Measurements from ENCODE around the gene C16orf95.
A peak's percentile ranks its signal among the peaks of the same experiment; 100 is the strongest.

The C16orf95 gene

DNA sequence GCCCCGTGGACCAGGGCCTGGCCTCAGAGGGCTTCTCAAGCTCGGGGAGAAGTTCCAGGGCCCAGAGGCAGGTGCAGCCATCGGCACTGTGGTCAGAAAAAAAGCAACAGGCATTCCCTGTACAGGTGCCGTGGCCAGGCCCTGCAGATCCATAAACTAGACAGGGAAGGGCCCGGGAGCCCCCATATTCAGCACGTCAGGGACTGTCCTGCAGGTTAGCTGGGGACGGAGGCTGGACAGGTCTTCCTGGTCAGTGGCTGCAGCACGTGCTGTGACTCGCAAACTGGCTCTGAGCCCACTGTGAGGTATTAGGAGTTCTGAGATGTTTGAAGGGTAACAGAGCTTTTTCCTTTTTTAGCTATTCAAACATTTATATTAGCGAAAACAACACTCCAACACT lies 15.0 kb upstream of the C16orf95 start:
- DNase-seq (ENCODE audit: low read depth, low spot score): peak; percentile 43

GRCh38 chr16:87331241-87331801 lies 14.1 kb upstream of the C16orf95 start:
- DNase-seq (ENCODE audit: low read depth, low spot score): no peak

- no peak for DNase-seq (ENCODE audit: low read depth, low spot score)
Measured at GRCh38 chr16:87330646-87331045, 13.5 kb upstream of the C16orf95 start.

- DNase-seq (ENCODE audit: low read depth, low spot score): no peak
Measured at GRCh38 chr16:87330257-87330624, 13.0 kb upstream of the C16orf95 start.

- no peak for DNase-seq (ENCODE audit: low read depth, low spot score)
Measured at GRCh38 chr16:87329436-87330256, 12.5 kb upstream of the C16orf95 start.

DNA sequence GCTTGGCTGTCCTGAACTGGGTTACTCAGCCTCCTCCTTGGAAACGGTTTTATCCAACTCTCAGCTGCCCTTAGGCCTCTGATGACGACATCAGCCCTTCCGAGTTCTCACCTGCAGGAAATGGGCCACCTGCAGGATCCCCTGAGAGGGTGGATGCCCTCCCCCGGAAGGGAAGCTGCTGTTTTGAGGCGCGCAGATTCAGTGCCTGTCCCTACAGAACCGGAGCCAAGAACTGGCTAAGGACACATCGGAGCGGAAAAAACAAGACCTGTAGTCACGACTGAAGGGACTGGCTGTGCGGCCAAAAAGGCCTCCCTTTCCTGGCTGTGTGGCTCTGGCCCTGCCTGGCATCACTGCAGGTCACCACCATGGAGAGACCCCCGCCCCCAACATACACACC lies 11.7 kb upstream of the C16orf95 start:
- no peak for DNase-seq (ENCODE audit: low read depth, low spot score)

DNA sequence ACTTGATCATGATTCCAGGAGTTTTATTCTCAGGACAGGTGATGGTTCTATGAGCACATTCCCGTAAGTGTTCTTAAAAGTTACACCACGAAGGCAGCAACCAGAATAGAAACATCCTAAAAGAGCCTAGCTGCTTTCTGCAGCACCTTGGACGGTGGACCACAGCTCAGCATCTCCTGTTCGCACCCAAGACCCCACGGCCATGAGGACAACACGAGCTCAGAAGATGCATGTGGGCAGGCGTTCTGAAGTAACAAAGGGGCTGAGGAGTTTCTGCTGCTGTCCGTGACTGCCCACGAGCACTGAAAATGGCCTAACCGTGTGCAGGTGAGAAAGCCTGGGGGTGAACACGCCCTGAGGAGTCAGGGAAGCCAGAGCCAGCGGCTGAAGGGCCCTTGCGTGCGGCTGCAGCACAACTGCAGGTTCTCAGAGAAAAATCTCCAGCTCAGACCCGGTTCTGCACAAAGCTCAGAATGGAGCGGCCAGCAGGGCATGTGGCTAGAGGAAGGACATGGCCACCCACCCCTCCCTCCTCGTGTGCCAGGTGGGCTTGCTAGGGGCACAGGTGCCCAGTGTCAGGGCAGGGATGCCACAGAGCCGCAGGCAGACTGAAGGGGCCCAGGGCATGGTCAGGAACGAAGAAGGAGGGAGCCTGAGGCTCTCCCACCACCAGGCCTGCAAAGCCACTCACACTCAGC lies 10.8 kb upstream of the C16orf95 start:
- DNase-seq (ENCODE audit: low read depth, low spot score): no peak

- peak; percentile 44 for DNase-seq (ENCODE audit: low read depth, low spot score)
Measured at GRCh38 chr16:87326151-87326571, 9.0 kb upstream of the C16orf95 start.

DNA sequence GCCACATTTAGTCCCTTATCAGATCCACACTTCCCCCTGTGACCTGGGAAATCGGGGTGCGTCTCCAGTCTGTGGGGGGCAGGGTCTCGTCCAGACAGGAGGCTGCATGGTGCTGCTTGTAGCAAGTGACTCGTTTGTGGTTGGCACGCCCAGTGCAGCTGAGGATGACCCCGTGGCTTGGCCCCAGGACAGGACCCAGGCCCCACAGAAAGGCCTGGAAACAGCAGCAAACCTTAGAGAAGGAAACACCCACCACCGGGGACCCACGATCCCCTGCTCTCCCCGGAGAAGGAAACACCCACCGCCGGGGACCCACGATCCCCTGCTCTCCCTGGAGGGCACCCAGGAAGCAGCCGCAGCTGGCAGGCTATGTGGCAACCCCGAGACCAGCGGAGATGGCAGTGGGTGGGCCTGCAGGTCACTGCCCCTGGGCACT lies 8.2 kb upstream of the C16orf95 start:
- DNase-seq (ENCODE audit: low read depth, low spot score): no peak

GRCh38 chr16:87324411-87325275 lies 7.5 kb upstream of the C16orf95 start:
- peak; percentile 58 for DNase-seq (ENCODE audit: low read depth, low spot score)

DNA sequence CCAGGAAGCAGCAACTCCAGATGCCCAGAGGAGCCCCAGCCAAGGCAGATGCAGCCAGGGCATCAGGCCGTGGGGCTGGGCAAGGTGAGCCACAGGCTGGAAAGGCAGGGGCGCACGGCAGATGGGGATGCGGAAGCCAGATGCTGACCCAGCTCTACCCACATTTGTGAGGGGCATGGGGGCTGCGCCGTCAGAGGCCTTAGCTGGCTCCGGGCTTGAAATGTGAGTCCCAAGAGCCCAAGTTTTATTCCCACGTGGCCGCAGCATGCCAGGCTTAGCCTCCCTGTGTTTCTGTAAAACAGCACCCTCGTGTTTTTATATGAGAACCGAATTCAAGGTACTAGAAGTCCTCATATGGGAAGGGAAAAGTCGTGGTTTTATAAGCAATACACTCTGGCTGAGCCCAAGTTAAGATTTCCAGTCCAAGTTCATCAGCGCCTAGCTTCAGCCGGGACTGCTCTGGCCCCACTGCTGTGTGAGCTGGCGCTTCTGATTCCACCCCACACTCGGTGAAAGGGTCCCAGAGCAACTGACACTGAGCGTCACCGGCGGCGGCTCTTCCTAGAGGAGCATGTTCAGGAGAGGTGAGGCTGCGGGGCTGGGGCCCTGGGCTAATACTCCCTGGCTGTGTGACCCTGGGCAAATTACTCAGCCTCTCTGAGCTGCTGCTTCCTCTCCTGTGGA lies 6.7 kb upstream of the C16orf95 start:
- no peak for DNase-seq (ENCODE audit: low read depth, low spot score)

DNA sequence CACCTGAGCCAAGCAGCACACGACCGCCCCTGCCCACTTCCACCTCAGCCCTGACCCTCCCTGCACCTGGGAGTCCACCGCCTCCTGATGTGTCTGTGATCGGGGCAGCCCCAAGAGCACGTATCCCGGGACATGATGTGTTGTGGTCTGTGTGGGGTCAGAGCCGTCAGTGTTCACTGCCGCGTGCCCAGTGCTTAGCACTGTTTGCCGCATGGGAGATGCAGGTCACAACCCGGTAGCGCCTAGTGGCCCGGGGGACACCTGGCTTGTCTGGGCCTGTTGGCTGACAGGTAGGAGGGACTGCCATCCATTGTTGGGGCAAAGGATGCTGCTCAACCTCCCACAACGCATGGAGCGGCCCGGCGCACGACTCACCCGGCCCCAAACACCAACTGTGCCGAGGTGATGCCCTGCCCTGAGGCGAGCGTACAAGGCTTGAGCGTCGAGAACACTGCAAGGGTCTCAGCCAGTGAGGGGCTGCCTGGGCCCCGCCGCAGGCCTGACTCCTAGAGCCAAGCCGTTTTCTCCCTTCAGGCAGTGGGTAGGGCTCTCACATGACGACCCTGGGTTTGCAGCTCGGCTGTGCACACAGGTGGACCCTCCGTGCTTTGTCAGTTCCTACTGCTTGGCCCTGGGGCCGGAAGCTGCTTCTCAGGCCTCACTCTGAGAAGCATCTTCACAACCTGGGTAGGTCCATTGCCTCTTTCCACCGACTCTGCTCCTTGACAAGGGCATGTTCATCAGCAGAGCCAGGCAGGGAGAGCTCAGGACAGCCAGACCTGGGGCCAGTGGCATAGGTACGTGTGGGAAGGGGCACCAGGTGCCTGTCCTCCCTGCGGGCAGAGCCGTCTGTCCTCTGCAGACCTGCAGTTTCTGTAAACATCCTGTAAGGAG lies 5.9 kb upstream of the C16orf95 start:
- no peak for DNase-seq (ENCODE audit: low read depth, low spot score)

GRCh38 chr16:87322360-87322759 lies 5.2 kb upstream of the C16orf95 start:
- DNase-seq (ENCODE audit: low read depth, low spot score): no peak

DNA sequence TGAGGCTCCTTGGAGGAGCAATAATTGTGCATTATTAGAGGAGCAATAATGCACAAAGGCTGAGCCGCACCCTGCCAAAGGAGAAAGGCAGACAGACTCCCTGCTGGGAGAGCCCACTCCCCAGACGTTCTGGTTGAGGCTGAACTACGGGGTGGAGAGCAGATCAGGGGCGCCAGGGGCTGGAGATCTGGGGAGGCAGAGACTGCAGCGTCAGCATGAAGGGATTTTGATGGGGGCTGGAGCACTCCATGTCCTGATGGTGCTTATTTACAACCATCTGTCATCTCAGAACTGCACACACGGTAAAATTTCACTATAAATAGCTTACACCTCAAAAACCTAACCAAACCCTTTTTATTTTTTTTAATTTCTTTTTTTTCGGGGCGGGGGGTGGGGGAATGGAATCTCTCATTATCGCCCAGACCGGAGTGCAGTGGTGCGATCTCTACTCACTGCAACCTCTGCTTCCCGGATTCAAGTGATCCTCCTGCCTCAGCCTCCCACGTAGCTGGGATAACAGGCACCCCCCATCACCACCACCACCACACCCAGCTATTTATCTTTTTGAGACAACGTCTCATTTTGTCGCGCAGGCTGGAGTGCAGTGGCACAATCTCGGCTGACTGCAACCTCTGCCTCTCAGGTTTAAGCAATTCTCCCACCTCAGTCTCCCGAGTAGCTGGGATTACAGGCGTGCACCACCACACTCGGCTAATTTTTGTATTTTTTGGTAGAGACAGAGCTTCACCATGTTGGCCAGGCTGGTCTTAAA lies 4.3 kb upstream of the C16orf95 start:
- DNase-seq (ENCODE audit: low read depth, low spot score): no peak

GRCh38 chr16:87320510-87321227 lies 3.5 kb upstream of the C16orf95 start:
- no peak for DNase-seq (ENCODE audit: low read depth, low spot score)

DNA sequence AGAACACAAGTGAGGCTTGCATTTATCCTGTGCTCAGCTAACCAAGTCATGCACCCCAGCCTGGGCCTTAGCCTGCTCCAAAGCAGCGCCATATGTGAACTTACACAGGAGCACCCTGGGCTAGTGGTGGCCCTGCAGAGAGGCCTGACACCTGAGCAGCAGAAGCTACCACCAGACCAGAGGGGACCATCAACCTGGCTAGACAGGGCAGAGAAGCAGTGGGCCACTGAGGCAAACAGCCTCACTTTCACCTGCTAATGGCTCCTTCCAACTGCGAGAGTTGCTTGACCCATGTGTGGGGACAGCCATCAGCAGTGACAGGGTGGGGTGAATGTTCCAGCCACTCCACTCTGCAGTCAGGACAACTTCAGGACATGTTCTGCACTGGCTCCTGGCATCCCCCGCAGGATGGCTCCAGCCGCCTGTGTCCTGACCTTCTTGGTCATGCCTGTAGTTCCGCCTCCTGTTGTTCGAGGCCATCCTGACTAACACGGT lies 2.9 kb upstream of the C16orf95 start:
- DNase-seq (ENCODE audit: low read depth, low spot score): no peak

- no peak for DNase-seq (ENCODE audit: low read depth, low spot score)
Measured at GRCh38 chr16:87319011-87319410, 1.8 kb upstream of the C16orf95 start.
